Parathyroid adenoma (tissue), 2 donors: ENCODE data around the gene GNA12.

Source experiments
- H2AFZ ChIP-seq: fragments of 300-600 bp; sonication (generic); one replicate; pipeline ENCODE4 v1.7.0; 2017; ENCODE audit warnings: antibody characterized with exemption, mild to moderate bottlenecking
- H3K27ac ChIP-seq: fragments of 300-600 bp; sonication (generic); one replicate; pipeline ENCODE4 v1.7.0; 2017
- H3K27me3 ChIP-seq: fragments of 300-600 bp; sonication (generic); one replicate; pipeline ENCODE4 v1.7.0; 2017; ENCODE audit warnings: low read length; ENCODE audit not compliant: control insufficient read depth, insufficient read depth
- H3K36me3 ChIP-seq: fragments of 300-600 bp; sonication (generic); one replicate; pipeline ENCODE4 v1.7.0; 2017; ENCODE audit warnings: low read length; ENCODE audit not compliant: control insufficient read depth, insufficient read depth
- H3K4me1 ChIP-seq: fragments of 300-600 bp; sonication (generic); one replicate; pipeline ENCODE4 v1.7.0; 2017; ENCODE audit warnings: control low read depth
- H3K4me2 ChIP-seq: fragments of 300-600 bp; sonication (generic); one replicate; pipeline ENCODE4 v1.7.0; 2017; ENCODE audit warnings: low read length
- H3K4me3 ChIP-seq: fragments of 300-600 bp; sonication (generic); one replicate; pipeline ENCODE4 v1.7.0; 2017; ENCODE audit warnings: low read depth, low read length
- H3K79me2 ChIP-seq: fragments of 300-600 bp; sonication (generic); one replicate; pipeline ENCODE4 v1.7.0; 2017; ENCODE audit warnings: control low read depth
- H3K9ac ChIP-seq: fragments of 300-600 bp; sonication (generic); one replicate; pipeline ENCODE4 v1.7.0; 2017; ENCODE audit warnings: mild to moderate bottlenecking
- H3K9me3 ChIP-seq: fragments of 300-600 bp; sonication (generic); one replicate; pipeline ENCODE4 v1.7.0; 2017; ENCODE audit warnings: low read length; ENCODE audit not compliant: control insufficient read depth
- TF ChIP-seq, protein P1 (sequence below): fragments of 300-600 bp; sonication (generic); IDR thresholded peaks from one replicate; pipeline ENCODE4 v1.7.0; 2017; ENCODE audit warnings: antibody characterized with exemption, mild to moderate bottlenecking
- donor health status: primary hyperparathyroidism.

GNA12 gene

DNA sequence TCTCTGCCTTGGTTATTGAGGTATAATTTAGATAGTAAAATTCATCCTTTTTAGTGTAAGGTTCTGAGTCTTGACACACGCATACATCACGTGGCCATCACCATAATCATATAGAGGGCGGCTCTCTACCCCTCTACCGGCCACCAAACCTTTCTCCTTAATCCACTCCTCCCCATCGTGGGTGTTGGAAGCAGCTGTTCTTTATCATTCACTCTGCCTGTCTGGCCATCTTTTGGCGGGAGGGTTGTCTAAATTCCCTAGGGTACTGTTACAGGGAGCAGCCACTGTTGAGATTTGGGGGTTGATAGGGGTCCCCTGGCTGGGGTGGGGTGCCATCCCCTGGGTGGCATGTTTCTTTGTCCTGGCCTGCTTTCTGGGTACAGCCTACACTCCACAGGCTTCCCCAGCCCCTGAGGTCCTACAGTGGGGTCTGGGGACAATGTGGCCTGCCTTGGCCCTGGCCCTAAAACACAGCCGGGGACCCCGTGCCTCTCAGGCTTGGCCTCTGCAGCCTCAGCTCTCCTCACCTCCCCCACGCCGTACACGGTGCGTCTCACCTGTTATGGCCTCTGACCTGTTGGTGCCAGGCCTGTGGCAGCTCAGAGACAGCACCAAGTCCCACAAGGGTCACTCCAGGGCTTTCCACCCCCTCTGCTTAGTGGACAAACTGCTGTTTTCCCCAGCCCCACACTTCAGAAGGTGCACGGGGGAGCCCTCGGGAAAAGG lies 138.6 kb downstream of the GNA12 start:
- H3K27me3 ChIP-seq: no peaks in the 10 kb centered on the region
- H3K9me3 ChIP-seq: no peaks in the 10 kb centered on the region
- H3K4me1 ChIP-seq: no peaks in the 10 kb centered on the region

DNA sequence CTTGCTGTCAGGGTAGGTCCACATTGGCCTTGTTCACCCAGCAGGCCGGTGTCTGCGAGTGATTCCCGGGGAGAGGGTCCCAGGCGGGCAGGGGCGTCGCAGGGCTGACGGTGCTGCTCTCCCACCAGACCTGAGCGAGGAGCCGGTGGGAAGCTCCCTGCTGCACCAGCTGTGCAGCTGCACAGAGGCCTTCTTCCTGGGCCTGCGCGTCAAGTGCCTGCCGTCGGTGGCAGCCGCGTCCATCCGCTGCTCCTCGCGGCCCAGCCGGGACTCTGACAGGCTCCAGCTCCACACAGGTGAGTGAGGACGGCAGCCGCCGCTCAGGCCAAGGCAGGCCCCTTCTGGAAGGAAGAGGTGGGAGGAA lies 141.5 kb downstream of the GNA12 start:
- Histone ChIP-seq H3K27me3 (no peaks in the 10 kb centered on the region), H3K36me3 (no peaks in the 10 kb centered on the region), H3K27ac (no peak overlapping the region), H3K4me1 (no peaks in the 10 kb centered on the region), H3K79me2 (no peaks in the 10 kb centered on the region), H3K4me3 (no peak overlapping the region), H3K9ac (no peak overlapping the region), H3K9me3 (no peaks in the 10 kb centered on the region), H2AFZ (no peak overlapping the region), H3K4me2 (no peak overlapping the region)
- TF ChIP-seq, protein P1, sequence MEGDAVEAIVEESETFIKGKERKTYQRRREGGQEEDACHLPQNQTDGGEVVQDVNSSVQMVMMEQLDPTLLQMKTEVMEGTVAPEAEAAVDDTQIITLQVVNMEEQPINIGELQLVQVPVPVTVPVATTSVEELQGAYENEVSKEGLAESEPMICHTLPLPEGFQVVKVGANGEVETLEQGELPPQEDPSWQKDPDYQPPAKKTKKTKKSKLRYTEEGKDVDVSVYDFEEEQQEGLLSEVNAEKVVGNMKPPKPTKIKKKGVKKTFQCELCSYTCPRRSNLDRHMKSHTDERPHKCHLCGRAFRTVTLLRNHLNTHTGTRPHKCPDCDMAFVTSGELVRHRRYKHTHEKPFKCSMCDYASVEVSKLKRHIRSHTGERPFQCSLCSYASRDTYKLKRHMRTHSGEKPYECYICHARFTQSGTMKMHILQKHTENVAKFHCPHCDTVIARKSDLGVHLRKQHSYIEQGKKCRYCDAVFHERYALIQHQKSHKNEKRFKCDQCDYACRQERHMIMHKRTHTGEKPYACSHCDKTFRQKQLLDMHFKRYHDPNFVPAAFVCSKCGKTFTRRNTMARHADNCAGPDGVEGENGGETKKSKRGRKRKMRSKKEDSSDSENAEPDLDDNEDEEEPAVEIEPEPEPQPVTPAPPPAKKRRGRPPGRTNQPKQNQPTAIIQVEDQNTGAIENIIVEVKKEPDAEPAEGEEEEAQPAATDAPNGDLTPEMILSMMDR: no peak

More for the DNA sequence above, 138.6 kb downstream of the GNA12 start:
- Histone ChIP-seq H3K36me3 (no peaks in the 10 kb centered on the region), H3K4me3 (no peak overlapping the region), H3K4me2 (no peak overlapping the region), H2AFZ (no peak overlapping the region), H3K27ac (no peak overlapping the region), H3K79me2 (no peaks in the 10 kb centered on the region), H3K9ac (no peak overlapping the region)
- TF ChIP-seq, protein P1: no peak

DNA sequence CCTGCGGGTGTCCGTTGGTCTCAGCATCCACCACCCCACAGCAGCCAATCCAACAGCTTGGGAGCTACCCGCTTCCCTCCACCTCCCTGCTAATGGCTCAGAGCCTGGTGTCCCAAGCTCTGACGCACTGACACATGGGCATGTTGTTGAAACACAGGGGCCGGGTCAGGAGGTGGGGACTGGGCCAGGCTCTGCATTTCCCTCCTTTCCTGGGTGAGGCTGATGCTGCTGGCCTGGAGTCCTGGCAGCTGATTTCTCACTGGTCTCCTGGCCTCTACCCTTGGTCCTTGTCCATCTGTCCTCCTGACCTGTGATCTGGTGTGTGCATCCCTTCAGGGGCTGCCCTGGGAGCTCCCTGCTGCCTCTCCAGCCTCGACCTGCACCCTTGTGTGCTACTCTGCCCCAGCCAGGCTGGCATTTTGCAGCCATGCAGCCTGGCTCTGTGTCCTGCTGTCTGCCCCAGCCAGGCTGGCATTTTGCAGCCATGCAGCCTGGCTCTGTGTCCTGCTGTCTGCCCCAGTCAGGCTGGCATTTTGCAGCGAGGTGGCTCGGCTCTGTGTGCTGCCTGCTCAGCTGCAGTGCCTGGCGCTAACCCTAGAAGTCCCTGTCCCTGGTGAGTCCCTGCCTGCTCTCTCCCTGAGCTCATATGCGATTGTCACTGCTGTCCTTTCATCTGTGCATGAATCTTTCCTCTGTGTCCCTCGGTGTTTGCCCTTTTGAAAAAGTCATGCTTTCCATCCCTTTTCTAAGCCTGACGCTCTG lies 142.1 kb downstream of the GNA12 start:
- no peak overlapping the region for H2AFZ ChIP-seq
- H3K9me3 ChIP-seq: no peaks in the 10 kb centered on the region
- no peaks in the 10 kb centered on the region for H3K36me3 ChIP-seq
- TF ChIP-seq, protein P1: no peak
- H3K79me2 ChIP-seq: no peaks in the 10 kb centered on the region
- no peak overlapping the region for H3K9ac ChIP-seq
- no peaks in the 10 kb centered on the region for H3K4me1 ChIP-seq
- H3K27ac ChIP-seq: no peak overlapping the region
- H3K4me3 ChIP-seq: no peak overlapping the region
- H3K4me2 ChIP-seq: no peak overlapping the region
- H3K27me3 ChIP-seq: no peaks in the 10 kb centered on the region

DNA sequence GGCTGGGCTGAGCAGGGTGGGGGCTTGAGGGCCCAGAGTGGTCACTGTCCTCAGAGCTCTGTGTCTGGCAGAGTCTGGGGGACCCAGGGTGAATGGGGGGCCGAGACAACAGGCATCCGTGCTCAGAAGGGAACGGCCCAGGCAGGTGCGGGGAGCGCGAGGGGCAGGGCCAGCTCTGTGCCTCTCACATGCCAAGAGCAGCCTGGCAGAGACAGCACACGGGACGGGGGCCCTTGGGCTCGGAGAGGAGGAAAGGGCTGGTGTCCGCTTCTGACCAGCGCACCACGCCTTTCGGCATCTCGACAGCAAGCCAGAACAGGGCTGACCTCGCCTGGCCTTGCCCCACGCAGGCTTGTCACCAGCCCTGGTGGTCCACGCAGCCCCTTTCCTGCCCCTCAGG lies 142.7 kb downstream of the GNA12 start:
- H3K79me2 ChIP-seq: no peaks in the 10 kb centered on the region
- no peak overlapping the region for H3K27ac ChIP-seq
- H3K36me3 ChIP-seq: no peaks in the 10 kb centered on the region
- H3K4me1 ChIP-seq: no peaks in the 10 kb centered on the region
- H2AFZ ChIP-seq: no peak overlapping the region
- no peaks in the 10 kb centered on the region for H3K27me3 ChIP-seq
- no peak overlapping the region for H3K4me2 ChIP-seq
- no peaks in the 10 kb centered on the region for H3K9me3 ChIP-seq
- H3K4me3 ChIP-seq: no peak overlapping the region
- TF ChIP-seq, protein P1: no peak
- H3K9ac ChIP-seq: no peak overlapping the region
